ENCODE results near the gene PTPRJ.
A peak's percentile ranks its signal among the peaks of the same experiment; 100 is the strongest.

PTPRJ gene

DNA sequence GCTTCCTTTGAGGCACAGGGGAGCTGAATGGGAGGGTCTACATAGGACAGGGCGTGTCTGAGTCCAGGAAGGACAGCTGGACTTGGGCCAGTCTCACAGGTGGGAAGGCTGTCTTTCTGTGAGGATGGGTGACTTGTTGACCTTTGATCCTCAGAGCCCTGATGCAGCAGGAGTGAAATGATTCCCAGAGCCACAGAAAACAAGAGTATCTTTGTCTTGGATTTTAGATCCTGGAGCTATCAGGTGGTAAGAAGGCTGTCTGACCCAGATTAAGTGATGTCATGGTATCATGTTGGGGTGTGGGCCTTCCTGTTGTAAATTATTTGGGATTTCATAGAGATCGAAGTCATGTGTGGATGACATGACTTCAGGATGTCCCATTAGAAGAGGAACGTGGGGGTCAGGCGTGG is 15.0 kb downstream of the PTPRJ start:
- no peak for DNase-seq (ENCODE audit: low read depth in 2 of 2)

DNA sequence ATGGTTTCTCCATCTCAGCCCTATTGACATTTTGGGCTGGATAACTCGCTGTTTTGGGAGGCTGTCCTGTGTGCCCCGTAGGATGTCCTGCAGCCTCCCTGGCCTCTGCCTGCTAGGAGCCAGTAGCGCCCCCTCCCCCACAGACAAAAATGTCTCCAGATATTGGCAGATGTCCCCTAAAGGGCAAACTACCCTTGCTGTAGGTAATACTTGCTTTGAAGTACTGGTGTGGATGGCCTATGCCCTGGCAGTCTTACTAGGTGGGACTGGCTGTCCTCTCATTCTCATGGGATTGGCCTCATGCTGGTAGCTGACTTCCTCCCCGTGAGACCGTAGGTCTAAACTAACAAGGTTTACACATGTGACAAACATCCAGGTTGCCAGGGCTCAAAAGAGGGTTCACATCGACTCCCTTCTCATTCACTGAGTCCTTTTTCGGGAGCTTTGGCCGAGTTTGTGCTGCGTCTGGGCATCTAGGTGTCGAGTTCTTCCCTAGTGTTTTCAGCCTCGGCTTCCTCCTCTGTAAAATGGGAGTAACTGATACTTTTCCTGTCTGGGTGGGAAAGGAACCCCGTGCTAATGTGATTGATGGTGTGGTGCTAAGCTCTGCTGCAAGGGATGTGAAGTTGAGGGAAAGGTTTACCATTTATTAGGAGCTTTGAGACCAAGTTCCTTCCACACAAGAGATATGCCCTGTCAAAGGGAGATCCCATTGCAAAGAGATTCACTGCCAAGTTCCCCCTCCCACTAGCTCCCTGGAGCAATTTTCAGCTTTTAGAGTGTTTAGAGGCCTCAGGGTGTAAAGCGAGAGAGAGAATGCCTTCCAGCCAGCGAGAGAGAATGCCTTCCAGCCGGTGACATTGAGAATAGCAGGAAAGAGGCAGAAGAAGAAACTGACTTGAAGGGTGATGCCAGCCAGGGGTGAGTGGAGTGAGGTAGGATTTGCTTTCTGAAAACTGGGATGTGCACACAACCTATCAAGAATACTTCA is 17.0 kb downstream of the PTPRJ start:
- no peak for DNase-seq (ENCODE audit: low read depth in 2 of 2)

DNA sequence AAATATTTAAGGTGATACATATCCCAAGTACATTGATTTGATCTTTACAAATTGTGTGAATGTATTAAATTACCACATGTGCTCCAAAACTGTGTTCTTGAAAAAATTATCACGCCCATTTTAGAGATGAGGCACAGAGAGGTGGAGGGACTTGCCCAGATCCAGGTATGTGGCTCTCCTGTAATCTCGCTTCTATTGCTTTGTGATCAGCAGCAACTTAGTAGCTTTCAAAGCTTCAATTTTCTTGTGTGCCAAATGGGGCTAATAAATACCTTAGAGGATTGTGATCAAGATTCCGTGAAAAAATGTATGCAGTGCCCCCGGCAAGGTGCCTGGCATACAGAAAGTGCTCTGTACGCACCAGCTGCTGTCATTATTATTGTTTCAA is 18.0 kb downstream of the PTPRJ start:
- no peak for DNase-seq (ENCODE audit: low read depth in 2 of 2)

DNA sequence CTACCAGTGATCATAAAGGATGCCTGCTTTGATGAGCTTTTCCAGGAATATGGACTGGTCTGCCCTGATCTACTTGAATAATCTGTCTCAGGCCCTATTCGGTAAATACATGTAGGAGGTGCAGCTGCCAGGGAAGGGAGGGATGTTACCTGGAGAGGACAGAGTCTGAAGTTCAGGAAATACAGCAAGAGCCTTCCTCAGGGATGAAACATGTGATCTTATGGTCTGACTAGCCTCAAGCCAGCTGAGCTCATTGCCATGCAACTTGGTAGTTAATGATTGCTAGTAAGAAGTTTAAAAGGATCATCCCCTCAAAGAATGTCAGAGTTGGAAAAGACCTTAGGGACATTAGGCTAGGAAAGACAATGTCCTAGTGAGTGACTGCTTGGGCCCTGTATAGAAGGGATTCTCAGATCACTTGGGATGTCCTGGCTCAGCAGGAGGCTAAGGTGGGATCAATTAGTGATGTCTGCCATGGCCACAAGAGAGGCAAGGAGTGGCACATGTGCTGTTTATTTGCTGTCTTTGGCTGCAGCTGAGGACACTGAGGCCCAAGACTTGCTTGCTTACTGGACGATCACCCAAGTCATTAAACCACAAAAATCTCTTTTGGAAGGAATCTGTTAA is 18.5 kb downstream of the PTPRJ start:
- no peak for DNase-seq (ENCODE audit: low read depth in 2 of 2)

DNA sequence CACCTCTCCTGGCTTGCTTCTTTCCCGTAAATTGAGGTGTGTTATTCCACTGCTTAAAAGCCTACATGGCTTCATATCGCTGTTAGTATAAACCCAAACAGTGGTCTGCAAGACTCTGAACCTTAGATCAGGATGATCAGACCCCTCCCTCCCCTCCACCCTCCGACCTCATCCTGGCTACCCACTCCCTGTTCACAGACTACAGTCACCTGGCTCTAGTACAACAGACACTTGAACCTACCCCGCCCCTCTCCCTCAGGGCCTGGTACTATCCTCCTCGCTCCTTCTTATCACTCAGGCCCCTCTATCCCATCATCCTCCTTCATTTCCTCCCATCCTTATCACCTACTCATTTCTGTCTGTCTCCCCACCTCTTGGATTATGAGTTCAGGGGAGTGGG is 20.1 kb downstream of the PTPRJ start:
- no peak for DNase-seq (ENCODE audit: low read depth in 2 of 2)

DNA sequence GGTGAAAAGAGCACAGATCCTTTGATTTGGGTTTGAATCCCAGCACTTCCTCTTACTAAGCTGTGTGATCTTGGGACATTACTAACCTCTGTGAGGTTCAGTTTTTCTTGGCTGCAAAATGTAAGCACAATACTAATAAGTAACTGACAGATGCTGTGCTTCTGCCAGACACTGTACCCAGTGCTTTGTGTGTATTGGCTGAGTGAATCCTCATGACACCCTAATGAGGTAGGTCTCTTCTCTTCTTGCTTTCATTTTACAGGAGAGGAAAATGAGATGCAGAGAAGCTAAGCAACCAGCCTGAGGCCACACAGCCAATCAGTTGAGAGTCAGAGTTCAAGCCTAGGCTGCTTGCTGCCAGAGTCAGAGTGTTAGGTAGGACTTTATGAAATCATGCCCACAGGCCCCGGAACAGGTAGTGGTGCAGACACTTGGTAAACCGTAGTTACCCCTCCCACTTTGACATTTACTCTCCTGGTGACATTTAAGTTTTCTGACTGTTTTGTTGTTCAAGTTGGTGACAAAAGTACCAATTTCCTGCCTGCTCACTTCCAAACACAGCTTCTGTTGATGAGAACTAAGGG is 21.2 kb downstream of the PTPRJ start:
- DNase-seq (ENCODE audit: low read depth in 2 of 2): peak; percentile 47 to 60

DNA sequence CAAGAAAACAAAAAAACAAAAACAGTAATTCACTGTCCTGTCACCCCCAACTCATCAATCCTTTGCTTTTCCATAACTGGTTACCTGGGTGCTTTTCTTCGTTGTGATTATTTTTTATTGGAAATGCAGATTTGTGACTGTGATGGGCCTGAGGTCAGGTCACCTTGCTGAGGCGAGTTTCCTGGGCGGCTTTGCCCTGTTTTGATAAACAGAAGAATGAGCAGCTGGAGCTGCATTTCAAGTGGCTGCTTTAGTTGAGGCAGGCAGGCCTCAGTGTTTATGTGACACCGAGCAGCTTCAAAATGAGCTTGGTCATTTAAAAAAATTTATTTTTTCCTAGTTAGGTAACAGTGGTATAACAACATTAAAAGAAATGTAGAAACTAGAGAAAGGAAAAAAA is 22.2 kb downstream of the PTPRJ start:
- no peak for DNase-seq (ENCODE audit: low read depth in 2 of 2)

DNA sequence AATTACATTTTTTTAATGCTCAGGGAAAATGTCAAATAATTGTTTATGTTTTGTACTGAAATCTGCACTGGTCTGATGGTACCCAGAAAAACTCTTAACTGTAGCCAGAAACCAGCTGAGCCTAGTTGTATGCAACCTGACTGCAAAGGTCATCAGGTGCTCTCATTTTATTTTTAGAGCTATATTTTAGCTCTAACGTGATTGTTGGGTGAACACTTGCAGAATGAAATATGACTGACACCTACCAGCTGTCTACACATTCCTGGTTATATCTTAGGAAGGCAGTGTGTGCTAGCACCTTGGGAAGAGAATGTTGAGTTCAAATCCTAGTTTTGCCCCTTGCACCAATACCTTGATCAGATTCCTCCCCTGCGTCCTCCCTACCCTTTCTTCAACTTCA is 23.6 kb downstream of the PTPRJ start:
- DNase-seq (ENCODE audit: low read depth in 2 of 2): no peak

DNA sequence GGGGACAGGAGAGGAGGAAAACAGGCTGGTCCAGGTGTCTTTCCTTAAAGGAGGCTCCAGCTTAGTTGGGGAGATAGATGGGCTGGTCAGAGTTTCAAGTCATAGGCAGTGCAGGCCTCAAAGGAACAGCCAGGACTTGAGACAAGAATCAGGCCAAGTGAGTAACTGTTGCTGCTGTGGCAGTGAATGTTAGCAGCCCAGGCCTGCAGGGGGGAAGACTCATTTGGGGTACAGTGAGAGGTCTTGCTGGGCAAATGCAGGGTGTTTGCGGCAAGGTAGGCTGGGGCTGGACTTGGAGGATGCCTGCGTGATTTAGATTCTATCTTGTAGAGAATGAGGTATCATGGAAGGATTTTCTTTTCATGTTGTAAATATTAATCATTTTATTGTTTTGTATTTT is 24.1 kb downstream of the PTPRJ start:
- no peak for DNase-seq (ENCODE audit: low read depth in 2 of 2)

DNA sequence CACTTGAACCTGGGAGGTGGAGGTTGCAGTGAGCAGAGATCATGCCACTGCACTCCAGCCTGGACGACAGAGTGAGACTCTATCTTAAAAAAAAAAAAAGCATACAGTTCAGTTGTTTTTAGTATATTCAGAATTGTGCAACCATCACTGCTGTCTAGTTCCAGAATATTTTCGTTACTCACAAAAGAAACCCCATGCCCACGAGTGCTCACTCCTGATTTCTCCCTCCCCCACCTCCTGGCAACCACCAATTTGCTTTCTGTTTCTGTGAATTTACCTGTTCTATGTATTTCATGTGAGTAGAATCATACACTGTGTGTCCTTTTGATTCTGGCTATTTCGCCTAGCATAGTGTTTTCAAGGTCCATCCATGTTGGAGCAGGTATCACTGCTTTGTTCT is 24.8 kb downstream of the PTPRJ start:
- no peak for DNase-seq (ENCODE audit: low read depth in 2 of 2)

DNA sequence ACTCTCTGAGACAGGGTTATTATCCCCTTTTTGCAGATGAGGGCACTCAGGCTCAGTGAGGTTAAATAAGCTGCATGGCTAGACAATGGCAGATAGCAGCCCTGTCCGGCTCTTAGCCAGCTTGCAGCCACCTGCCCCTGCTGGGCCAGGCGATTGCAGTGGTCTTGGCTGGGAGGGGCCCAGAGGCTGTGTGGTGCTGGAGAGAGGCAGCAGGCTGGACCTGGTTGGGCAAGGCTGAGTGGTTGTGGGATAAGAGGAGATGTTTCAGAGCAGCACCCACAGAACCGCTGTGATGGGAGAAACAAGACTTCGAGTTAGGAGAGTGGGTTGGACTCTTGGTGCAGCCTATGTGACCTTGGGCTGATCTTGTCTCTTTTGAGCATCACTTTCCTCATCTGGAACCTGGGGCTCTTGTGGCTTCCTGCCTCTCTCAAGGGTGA is 25.5 kb downstream of the PTPRJ start:
- DNase-seq (ENCODE audit: low read depth in 2 of 2): no peak

DNA sequence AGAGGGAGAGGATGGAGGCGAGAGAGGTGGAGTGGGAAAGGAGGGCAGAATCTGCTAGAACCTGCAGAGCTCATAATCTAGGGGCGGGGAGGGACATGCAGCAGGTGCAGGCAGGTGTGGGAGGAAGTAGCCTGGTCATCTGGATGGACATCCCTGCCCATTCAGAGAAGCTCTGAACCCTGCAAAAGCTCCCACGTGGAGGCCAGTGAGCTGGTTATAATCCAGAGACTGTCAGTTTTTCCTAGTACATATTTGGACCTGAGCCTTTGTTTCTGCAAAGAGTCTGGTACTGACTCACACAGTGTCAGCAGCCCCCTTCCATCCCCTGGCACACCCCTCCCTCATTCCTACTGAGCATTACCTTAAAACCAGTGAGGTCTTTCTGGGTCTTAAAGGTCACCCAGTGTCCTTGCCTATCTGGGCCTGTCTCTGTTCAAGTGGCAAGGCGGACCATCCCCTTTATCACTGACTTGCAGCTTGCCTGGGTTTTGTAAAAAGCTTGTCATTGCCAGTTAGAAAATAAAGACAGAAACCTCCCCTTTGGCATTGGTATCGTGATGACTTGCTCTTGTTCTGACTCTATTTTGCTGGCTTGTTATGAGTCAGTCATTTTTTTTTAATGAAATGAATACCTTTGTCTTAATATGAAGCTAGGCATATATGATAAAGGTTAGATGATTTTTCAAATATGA is 26.1 kb downstream of the PTPRJ start:
- DNase-seq (ENCODE audit: low read depth in 2 of 2): no peak

DNA sequence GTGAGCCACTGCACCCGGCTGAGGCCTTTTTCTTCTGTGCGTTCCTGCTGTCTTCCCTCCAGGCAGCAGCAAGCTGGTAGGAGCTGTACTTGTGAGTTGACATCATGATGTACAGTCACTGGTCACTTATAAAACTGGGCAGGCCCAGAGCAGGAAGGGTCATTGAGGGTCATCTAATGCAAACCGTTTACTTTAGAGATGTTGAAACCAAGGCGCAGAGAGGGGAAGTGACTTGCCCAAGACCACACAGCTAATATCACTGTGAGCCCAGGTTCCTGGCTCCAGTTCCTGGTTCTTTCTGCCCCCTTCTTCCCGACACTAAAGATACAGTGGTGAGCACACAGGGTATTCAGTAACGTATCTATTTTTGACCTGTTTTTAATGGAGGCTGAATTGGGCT is 27.3 kb downstream of the PTPRJ start:
- no peak for DNase-seq (ENCODE audit: low read depth in 2 of 2)

DNA sequence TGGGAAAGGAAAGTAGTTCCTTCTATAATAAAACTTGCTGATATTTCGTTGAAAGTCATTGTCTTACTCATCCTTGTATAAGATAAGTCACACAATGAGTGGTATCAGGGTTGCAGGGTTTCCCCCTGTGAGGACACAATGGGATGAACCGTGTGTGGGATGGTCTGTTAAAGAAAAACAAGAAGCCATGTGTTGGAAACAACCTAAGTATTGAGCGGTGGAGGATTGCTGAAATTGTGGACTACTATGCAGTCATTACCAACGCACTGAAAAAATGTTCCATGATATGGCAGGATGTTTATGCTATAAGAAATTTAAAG is 28.6 kb downstream of the PTPRJ start:
- peak in 1 of 2 donors; percentile 68 for DNase-seq (ENCODE audit: low read depth in 2 of 2)

DNA sequence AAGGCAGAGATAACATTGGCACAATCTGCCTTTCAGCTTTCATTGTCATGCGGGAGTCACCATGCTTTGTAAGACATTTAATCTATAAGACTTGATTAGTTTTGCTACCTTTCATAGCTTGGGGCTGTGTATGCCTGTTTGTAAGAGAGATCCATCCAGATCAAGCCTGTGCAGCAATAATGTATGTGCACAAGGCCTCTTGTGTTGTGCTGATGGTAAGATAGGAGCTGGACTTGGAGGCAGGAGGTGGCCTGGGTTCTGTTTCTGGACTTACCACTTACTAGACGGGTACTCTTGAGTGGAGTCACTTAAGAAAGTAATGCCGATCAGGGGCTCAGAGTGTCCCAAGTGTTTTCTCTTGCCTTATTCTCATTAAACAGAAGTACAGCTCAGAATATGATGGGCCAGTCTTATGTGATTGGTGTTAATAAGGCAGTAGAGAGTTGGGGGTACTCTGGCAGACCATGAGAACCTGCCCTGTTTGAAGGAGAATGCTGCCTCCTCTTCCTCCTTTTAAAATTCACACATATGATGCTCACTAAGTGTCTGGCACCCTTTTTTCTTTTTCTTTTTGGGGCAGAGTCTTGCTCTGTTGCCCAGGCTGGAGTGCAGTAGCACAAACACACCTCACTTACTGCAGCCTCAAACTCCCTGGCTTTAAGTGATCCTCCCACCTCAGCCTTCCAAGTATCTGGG is 30.9 kb downstream of the PTPRJ start:
- no peak for DNase-seq (ENCODE audit: low read depth in 2 of 2)

DNA sequence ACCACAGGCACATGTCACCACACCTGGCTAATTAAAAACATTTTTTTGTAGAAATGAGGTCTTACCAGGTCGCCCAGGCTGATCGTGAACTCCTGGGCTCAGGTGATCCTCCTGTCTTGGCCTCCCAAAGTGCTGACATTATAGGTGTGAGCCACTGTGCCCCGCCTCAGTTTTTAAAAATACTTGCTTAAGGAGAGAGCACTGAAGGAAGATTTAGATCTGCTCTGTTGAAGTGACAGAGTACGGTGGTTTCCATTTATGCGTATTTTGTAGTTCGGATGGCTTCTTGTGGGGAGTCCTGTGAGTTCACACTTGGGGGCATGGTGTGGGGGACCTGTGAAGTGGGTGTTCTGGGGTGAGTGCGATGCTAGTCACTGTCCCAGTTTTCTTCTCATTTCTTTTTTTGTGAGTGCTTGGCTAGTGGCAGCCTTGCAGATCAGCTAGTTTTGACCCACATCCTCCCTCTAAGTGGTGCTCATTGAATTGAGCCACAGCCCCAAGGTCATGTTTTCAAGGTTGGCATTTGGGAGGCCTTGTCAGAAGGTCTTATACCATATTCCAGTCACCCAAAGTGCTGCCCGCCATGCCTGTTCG is 31.5 kb downstream of the PTPRJ start:
- no peak for DNase-seq (ENCODE audit: low read depth in 2 of 2)

DNA sequence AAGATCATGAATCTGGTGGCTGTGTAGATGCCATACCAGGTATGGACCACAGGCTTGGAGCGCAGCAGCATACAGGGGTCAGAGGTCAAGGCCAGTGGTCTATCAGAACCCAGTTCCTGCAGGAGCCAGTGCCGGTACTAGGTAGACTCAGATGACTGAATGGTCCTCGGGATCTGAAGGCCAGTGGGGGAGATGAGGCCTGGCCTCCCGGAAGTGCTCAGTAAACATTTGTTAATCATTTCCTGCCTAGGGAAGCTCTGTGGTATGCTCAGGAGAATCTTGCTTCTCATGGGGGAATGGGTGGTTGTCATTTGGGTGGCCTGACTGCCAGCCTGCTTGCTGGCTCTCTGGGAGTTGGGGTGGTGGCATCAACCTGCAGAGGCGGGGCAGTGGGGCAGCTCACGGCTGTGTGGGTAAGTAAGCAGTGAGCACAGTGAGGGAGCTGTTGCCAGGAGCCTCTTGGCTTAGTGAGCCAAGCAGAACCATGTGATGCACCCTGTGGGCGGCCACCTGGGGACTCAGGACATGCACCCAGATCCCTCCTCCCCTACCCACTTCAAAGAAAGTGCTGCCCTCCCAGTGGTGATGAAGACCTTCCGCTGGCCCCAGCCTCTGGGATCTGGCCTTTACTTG is 33.0 kb downstream of the PTPRJ start:
- DNase-seq (ENCODE audit: low read depth in 2 of 2): no peak

DNA sequence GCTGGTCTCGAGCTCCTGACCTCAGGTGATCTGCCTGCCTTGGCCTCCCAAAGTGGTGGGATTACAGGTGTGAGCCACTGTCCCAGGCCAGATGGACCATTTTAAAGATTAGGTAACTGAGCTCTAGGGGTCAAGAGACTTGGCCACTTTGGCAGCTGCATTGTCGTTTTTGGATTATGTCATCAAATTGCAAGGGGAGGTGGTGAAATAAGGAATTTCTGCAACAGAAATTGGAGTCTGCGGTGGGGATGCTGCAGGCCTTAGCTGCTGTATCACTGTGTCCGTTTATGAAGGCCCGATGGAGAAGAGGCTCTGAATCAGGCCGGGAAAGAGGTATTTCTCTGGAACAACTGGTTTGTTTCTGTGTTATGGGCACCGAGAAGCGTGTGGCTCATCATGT is 34.6 kb downstream of the PTPRJ start:
- no peak for DNase-seq (ENCODE audit: low read depth in 2 of 2)

DNA sequence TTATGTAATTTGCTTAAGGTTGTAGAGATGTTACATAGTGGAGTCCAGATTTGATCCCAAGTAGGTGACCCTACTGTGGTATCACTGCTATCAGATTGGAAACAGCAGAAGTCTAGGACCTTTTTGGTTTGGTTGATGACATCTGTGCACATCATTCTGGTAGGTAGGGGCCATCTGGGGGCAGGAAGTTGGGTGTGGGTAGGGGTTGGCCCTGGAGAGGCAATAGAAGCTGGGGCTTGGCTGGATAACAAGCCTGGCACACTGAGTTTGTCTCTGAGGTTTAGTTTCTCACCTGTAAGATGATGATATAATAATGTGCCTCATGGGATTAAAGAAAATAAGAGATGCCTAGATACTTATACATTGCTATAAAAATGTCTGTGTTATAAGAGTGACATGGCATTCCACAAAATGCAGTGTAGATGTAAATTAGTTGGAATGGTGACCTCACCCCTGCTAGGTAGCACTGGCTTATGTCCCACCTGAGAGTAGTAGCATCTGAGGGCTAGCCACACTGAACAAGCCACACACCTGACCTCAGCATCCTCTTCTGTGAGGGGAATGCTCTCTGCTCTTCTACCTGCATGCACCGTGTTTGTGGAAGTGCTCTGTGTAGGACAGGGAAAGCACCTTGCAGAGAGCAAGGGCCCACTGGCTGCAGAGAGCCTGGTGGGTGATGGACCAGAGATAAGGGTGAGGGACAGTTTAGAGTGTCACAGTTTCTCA is 36.9 kb downstream of the PTPRJ start:
- DNase-seq (ENCODE audit: low read depth in 2 of 2): no peak

DNA sequence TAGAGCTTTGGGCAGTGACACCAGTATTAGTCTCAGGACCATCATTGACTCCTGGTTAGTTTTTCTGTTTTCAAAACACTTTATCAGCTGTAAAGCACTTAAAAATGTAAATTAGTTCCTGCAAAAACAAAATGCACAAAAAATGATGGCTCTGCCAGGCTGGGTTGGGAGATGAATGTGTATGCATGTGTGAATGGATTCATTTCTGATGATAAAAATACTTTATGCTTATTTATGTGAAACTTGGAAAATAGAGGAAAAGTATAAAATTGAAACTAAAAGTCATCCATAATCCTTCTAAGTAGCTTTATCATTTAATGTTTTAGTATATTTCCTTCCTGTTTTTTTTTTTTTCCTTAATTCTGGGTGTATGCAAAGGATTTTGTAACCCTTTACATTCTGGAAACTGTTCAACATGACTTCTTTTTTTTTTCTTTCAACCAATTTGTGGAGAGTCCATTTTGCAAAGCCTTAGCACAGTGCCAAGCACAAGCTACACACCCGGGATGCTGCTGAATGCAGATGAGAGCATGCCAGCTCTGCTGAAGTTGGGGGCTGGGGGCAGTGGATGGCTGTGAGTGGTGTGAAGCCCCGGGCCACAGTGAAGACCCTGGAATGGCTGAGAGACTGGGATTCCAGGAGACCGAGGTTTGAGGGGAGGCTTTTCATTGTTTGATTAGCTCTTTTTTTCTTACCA is 37.6 kb downstream of the PTPRJ start:
- no peak for DNase-seq (ENCODE audit: low read depth in 2 of 2)

Data from stimulated activated CD4-positive, alpha-beta T cell treated with anti-CD3 and anti-CD28 coated beads, Interleukin-4, amount 100 ng/mL, for 48 hours (primary cell).